A549 treated with CpdA at 1 μM for 4 hours (cell line): Measurements from ENCODE around the gene ZNF99. TPM values are rescaled to one million over a fixed set of nuclear protein-coding genes. Genes with fewer than 3 reads are reported as not detected.

ENCODE experiments used
- total RNA-seq: library from RNA; stranded (reverse); fragments of 200-300 nt; extraction: Qiagen RNA extraction; gene quantifications from 5 replicates; pipeline ENCODE4 v1.2.3, GENCODE V29; 2022; ENCODE audit warnings: low read depth

Gene ZNF99
- not detected in 5 replicates for total RNA-seq

DNA sequence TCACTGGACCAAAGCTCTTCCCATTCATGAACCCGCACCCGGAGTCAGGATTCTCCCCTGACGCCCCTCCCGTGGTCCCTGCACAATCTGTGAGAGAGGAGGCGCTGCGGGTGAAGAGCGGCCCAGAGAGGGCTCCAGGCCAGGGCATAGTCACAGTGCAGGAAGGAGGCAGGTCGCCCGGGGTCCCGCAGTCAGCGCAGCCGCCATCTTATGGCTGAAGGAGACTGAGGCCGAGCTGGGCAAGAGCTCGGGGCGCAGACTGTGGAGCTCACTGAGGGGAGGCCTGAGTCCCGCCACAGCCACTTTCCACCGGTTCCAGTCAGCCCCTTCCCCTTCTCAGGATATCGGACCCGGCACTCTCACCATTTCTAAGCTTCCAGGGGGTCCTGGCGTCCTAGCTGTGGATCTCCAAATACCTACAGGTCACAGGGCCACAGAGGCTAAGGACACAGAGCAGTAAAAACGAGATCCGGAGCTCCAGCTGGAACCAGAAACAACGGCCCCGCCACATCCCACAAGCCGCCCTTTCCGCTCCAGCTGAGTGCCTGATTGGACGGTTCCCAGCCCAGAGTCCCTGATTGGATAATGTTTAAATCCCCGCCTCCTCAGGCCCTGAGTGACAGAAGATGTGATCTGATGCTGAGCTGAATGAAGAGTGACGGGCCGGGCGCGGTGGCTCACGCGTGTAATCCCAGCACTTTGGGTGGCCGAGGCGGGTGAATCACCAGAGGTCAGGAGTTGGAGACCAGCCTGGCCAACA is at the start of gene ZNF99:
Gene ZNF99, minus strand, starts transcription at position 501 of the 760 bp plus-strand sequence. Its CDS starts 135 bp downstream, at position 366.

DNA sequence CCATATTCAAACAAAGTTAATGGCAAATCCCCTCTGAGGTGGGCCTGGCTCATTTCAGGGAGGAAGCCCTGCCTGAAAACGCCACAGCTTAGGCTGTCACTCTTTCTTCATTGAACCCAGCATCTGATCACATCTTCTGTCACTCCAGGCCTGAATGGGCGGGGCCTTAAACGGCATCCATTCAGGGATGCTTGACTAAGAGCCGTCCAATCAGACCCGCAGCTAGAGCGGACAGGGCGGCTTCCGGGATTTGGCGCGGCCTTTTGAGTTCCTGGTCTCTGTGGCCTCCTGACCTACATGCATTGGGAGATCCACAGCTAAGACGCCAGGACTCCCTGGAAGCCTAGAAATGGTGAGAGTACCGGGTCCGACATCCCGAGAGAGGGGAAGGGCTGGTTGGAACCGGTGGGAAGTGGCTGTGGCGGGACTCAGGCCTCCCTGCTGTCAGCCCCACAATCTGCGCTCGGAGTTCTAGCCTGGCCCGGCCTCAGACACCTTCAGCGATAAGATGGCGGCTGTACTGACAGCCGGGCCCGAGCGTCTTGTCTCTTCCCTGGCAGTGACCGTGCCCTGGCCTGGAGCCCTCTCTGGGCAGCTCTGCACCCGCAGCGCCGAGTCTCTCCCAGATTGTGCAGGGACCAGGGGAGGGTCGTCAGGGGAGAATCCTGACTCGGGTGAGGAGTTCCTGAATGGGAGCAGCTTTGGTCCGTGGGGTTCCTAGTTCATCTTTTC is 48.2 kb upstream of the ZNF99 start, which contains the start of gene ZNF723:
Gene ZNF723, plus strand, starts transcription at position 261 of the 732 bp plus-strand sequence. Its CDS starts 89 bp downstream, at position 350.

Other genes with a start within 250 kb of the ZNF99 start
- not detected in 5 replicates for gene ZNF492, start 149.8 kb downstream of the ZNF99 start, total RNA-seq
- gene ZNF723, start 48.1 kb upstream of the ZNF99 start, total RNA-seq, result not detected in 5 replicates
- gene ZNF728, start 219.0 kb upstream of the ZNF99 start, total RNA-seq, result not detected in 5 replicates